SU-DHL-6 (cell line): Measurements from ENCODE around the gene AKAP12.

Experiments
- H2AFZ ChIP-seq: fragments of 200-600 bp; sonication (generic); 2 replicates; pipeline ENCODE4 v1.6.1; 2014; ENCODE audit warnings: low read depth, mild to moderate bottlenecking, moderate library complexity, mixed read lengths, antibody characterized with exemption, low read length; ENCODE audit not compliant: severe bottlenecking
- H3F3A ChIP-seq: fragments of 200-600 bp; shearing (Covaris generic); 2 replicates; pipeline ENCODE4 v1.6.0; 2016; ENCODE audit warnings: antibody characterized with exemption, mild to moderate bottlenecking; ENCODE audit not compliant: insufficient read depth
- H3K27ac ChIP-seq: fragments of 200-600 bp; sonication (generic); 2 replicates; pipeline ENCODE4 v1.5.1; 2016; ENCODE audit warnings: low read depth, mild to moderate bottlenecking, low read length, moderate library complexity, mixed read lengths
- H3K27me3 ChIP-seq: fragments of 200-600 bp; sonication (generic), shearing (Covaris generic); 2 replicates; pipeline ENCODE4 v1.6.0; 2014; ENCODE audit warnings: mild to moderate bottlenecking, low read length
- H3K36me3 ChIP-seq: fragments of 200-600 bp; sonication (generic); 2 replicates; pipeline ENCODE4 v1.6.1; 2014; ENCODE audit warnings: mild to moderate bottlenecking, low read length, mixed read lengths
- H3K4me2 ChIP-seq: fragments of 300-600, 200-600 bp; shearing (Covaris generic), sonication (generic); 2 replicates; pipeline ENCODE4 v1.6.0; 2014; ENCODE audit warnings: low read length, low read depth, mild to moderate bottlenecking; ENCODE audit not compliant: poor library complexity, severe bottlenecking
- H3K4me3 ChIP-seq: fragments of 200-600 bp; sonication (generic); 2 replicates; pipeline ENCODE4 v1.5.1; 2014; ENCODE audit warnings: antibody characterized with exemption, low read length, mild to moderate bottlenecking, mixed read lengths; ENCODE audit not compliant: insufficient read depth, poor library complexity, severe bottlenecking
- H3K79me2 ChIP-seq: fragments of 200-600 bp; sonication (generic); 2 replicates; pipeline ENCODE4 v1.6.1; 2014; ENCODE audit warnings: mild to moderate bottlenecking, low read length, moderate library complexity; ENCODE audit not compliant: insufficient read depth
- H3K9ac ChIP-seq: fragments of 200-600 bp; sonication (generic); 2 replicates; pipeline ENCODE4 v1.7.0; 2014; ENCODE audit warnings: mild to moderate bottlenecking, low read length
- H3K9me2 ChIP-seq: fragments of 200-600 bp; sonication (generic); replicated peaks from 2 replicates; pipeline ENCODE4 v1.6.1; 2014; ENCODE audit warnings: low read length; ENCODE audit not compliant: insufficient read depth
- H3K9me3 ChIP-seq: fragments of 200-600 bp; sonication (generic); 2 replicates; pipeline ENCODE4 v1.6.1; 2014; ENCODE audit warnings: low read length, mixed read lengths; ENCODE audit not compliant: insufficient read depth
- H4K20me1 ChIP-seq: fragments of 200-600 bp; sonication (generic); 2 replicates; pipeline ENCODE4 v1.6.1; 2014; ENCODE audit warnings: low read depth, mild to moderate bottlenecking, antibody characterized with exemption, low read length, moderate library complexity, mixed read lengths
- CTCF ChIP-seq: fragments of 200-600 bp; sonication (generic); IDR thresholded peaks from one replicate; pipeline ENCODE4 v1.5.1; 2017; ENCODE audit warnings: antibody characterized with exemption, mild to moderate bottlenecking, low read length, moderate library complexity; ENCODE audit not compliant: insufficient read depth, poor library complexity, severe bottlenecking
- EZH2phosphoT487 ChIP-seq: fragments of 200-600 bp; sonication (generic), shearing (Covaris generic); conservative IDR thresholded peaks from 2 replicates; pipeline ENCODE4 v1.6.1; 2018; ENCODE audit warnings: mild to moderate bottlenecking, antibody characterized with exemption, low read length, moderate library complexity, mixed read lengths

AKAP12 gene

GRCh38 chr6:151300267-151300991, 60.7 kb downstream of the AKAP12 start:
- TF ChIP-seq EZH2phosphoT487 (no peak), CTCF (no peak)
- Histone ChIP-seq H2AFZ (no peak overlapping the region), H3K9me2 (no peaks in the 10 kb centered on the region), H3K27me3 (no peaks in the 10 kb centered on the region), H3K4me2 (no peak overlapping the region), H3K4me3 (no peak overlapping the region), H4K20me1 (no peaks in the 10 kb centered on the region), H3K9me3 (no peaks in the 10 kb centered on the region), H3K36me3 (no peaks in the 10 kb centered on the region), H3K9ac (no peak overlapping the region), H3K79me2 (no peaks in the 10 kb centered on the region), H3F3A (no peaks in the 10 kb centered on the region), H3K27ac (no peak overlapping the region)

- Histone ChIP-seq H3K79me2 (no peaks in the 10 kb centered on the region), H3K9ac (no peak overlapping the region), H3K4me3 (no peak overlapping the region), H3K27me3 (no peaks in the 10 kb centered on the region), H3K4me2 (no peak overlapping the region), H3K9me2 (no peaks in the 10 kb centered on the region), H4K20me1 (no peaks in the 10 kb centered on the region), H3F3A (no peaks in the 10 kb centered on the region), H2AFZ (no peak overlapping the region), H3K27ac (no peak overlapping the region), H3K36me3 (no peaks in the 10 kb centered on the region), H3K9me3 (no peaks in the 10 kb centered on the region)
- no peak for TF ChIP-seq EZH2phosphoT487
- TF ChIP-seq CTCF = no peak
These were observed 61.8 kb downstream of the AKAP12 start for GRCh38 chr6:151301547-151301946.

- no peak overlapping the region for H3K27ac ChIP-seq
- no peaks in the 10 kb centered on the region for H3K36me3 ChIP-seq
- no peak overlapping the region for H2AFZ ChIP-seq
- H3K9me2 ChIP-seq = no peaks in the 10 kb centered on the region
- H3K4me2 ChIP-seq = no peak overlapping the region
- TF ChIP-seq EZH2phosphoT487 (no peak), CTCF (no peak)
- H3K9ac ChIP-seq = no peak overlapping the region
- H4K20me1 ChIP-seq = no peaks in the 10 kb centered on the region
- H3K27me3 ChIP-seq = no peaks in the 10 kb centered on the region
- no peaks in the 10 kb centered on the region for H3K79me2 ChIP-seq
- H3K4me3 ChIP-seq = no peak overlapping the region
- H3F3A ChIP-seq = no peaks in the 10 kb centered on the region
- H3K9me3 ChIP-seq = no peaks in the 10 kb centered on the region
These were observed 63.5 kb downstream of the AKAP12 start for GRCh38 chr6:151303231-151303630.
